DOHH2 (cell line): ENCODE data around the gene AGAP3.

ENCODE experiments used
- H3F3A ChIP-seq: fragments of 200-600 bp; sonication (generic), shearing (Covaris generic); 2 replicates; pipeline ENCODE4 v1.6.0; 2016; ENCODE audit warnings: antibody characterized with exemption, mild to moderate bottlenecking; ENCODE audit not compliant: control insufficient read depth, insufficient read depth
- H3K27ac ChIP-seq: fragments of 200-600 bp; sonication (generic); 2 replicates; pipeline ENCODE4 v1.5.1; 2014; ENCODE audit warnings: low read depth, mild to moderate bottlenecking, low read length, moderate library complexity
- H3K27me3 ChIP-seq: fragments of 200-600 bp; sonication (generic); 2 replicates; pipeline ENCODE4 v1.6.1; 2014; ENCODE audit warnings: mild to moderate bottlenecking, low read length, mixed read lengths; ENCODE audit not compliant: control insufficient read depth
- H3K36me3 ChIP-seq: fragments of 200-600 bp; sonication (generic); 2 replicates; pipeline ENCODE4 v1.6.1; 2014; ENCODE audit warnings: mild to moderate bottlenecking, low read length, moderate library complexity, mixed read lengths; ENCODE audit not compliant: control insufficient read depth
- H3K4me1 ChIP-seq: fragments of 200-600 bp; sonication (generic); 2 replicates; pipeline ENCODE4 v1.6.1; 2014; ENCODE audit warnings: mild to moderate bottlenecking, low read length, mixed read lengths; ENCODE audit not compliant: control insufficient read depth
- H3K4me2 ChIP-seq: fragments of 200-600 bp; sonication (generic); 2 replicates; pipeline ENCODE4 v1.6.0; 2014; ENCODE audit warnings: mild to moderate bottlenecking, low read length, moderate library complexity
- H3K4me3 ChIP-seq: fragments of 200-600 bp; sonication (generic); 2 replicates; pipeline ENCODE4 v1.5.1; 2014; ENCODE audit warnings: mild to moderate bottlenecking, low read length, mixed read lengths
- H3K79me2 ChIP-seq: fragments of 200-600 bp; sonication (generic); 2 replicates; pipeline ENCODE4 v1.6.1; 2014; ENCODE audit warnings: mild to moderate bottlenecking, low read length, mixed read lengths; ENCODE audit not compliant: control insufficient read depth
- H3K9me2 ChIP-seq: fragments of 200-600 bp; sonication (generic); replicated peaks from 2 replicates; pipeline ENCODE4 v1.6.1; 2014; ENCODE audit warnings: mild to moderate bottlenecking, low read length, mixed read lengths; ENCODE audit not compliant: control insufficient read depth
- H3K9me3 ChIP-seq: fragments of 200-600 bp; sonication (generic); 2 replicates; pipeline ENCODE4 v1.6.1; 2014; ENCODE audit warnings: antibody characterized with exemption, low read length, mixed read lengths; ENCODE audit not compliant: control insufficient read depth, insufficient read depth
- H4K20me1 ChIP-seq: fragments of 200-600 bp; sonication (generic); 2 replicates; pipeline ENCODE4 v1.6.0; 2014; ENCODE audit warnings: low read depth, mild to moderate bottlenecking, antibody characterized with exemption, low read length, moderate library complexity; ENCODE audit not compliant: control insufficient read depth, insufficient read depth
- CTCF ChIP-seq: fragments of 200-600 bp; sonication (generic); IDR thresholded peaks from one replicate; pipeline ENCODE4 v1.5.1; 2014; ENCODE audit warnings: antibody characterized with exemption, mild to moderate bottlenecking, low read depth, low read length; ENCODE audit not compliant: poor library complexity, severe bottlenecking
- EZH2phosphoT487 ChIP-seq: fragments of 200-600 bp; sonication (generic); IDR thresholded peaks from 2 replicates; pipeline ENCODE4 v1.6.1; 2017; ENCODE audit warnings: borderline replicate concordance, mild to moderate bottlenecking, antibody characterized with exemption, low read length, moderate library complexity, mixed read lengths

AGAP3 gene

GRCh38 chr7:151087245-151088018 is 1.2 kb downstream of the AGAP3 start:
- Histone ChIP-seq H3F3A (peaks cover 9% of the 10 kb centered on the region), H4K20me1 (peaks cover 7% of the 10 kb centered on the region), H3K9me3 (no peaks in the 10 kb centered on the region), H3K79me2 (peaks cover 8% of the 10 kb centered on the region), H3K9me2 (no peaks in the 10 kb centered on the region), H3K4me2 (peak overlapping the region; percentile 67), H3K4me1 (peaks cover 37% of the 10 kb centered on the region), H3K4me3 (peak overlapping the region; percentile 65), H3K27me3 (peaks cover 53% of the 10 kb centered on the region), H3K36me3 (peaks cover 3% of the 10 kb centered on the region; the same call in 1 of the 2 replicates), H3K27ac (no peak overlapping the region)
- peak; percentile 43 for TF ChIP-seq CTCF
- TF ChIP-seq EZH2phosphoT487: peak; percentile 58; the same call in 1 of the 2 replicates

- TF ChIP-seq EZH2phosphoT487 (peak; percentile 17), CTCF (no peak)
- peaks cover 9% of the 10 kb centered on the region for H3F3A ChIP-seq
- H3K79me2 ChIP-seq: peaks cover under 1% of the 10 kb centered on the region
- peak overlapping the region; percentile 65 for H3K4me3 ChIP-seq
- peak overlapping the region; percentile 67 for H3K4me2 ChIP-seq
- no peaks in the 10 kb centered on the region for H3K9me2 ChIP-seq
- no peak overlapping the region for H3K27ac ChIP-seq
- H3K4me1 ChIP-seq: peaks cover 35% of the 10 kb centered on the region
- H4K20me1 ChIP-seq: peaks cover 7% of the 10 kb centered on the region
- peaks cover 53% of the 10 kb centered on the region for H3K27me3 ChIP-seq
- H3K9me3 ChIP-seq: no peaks in the 10 kb centered on the region
- no peaks in the 10 kb centered on the region; the same call in 1 of the 2 replicates for H3K36me3 ChIP-seq
Measured at GRCh38 chr7:151088019-151088855, 2.0 kb downstream of the AGAP3 start.

- H4K20me1 ChIP-seq: peaks cover 7% of the 10 kb centered on the region
- no peak overlapping the region for H3K4me2 ChIP-seq
- H3K79me2 ChIP-seq: no peaks in the 10 kb centered on the region
- no peaks in the 10 kb centered on the region for H3K36me3 ChIP-seq
- H3K9me2 ChIP-seq: no peaks in the 10 kb centered on the region
- H3K9me3 ChIP-seq: no peaks in the 10 kb centered on the region
- peaks cover 29% of the 10 kb centered on the region for H3K4me1 ChIP-seq
- TF ChIP-seq CTCF (no peak), EZH2phosphoT487 (no peak)
- H3K27me3 ChIP-seq: peaks cover 53% of the 10 kb centered on the region
- H3K27ac ChIP-seq: no peak overlapping the region
- no peak overlapping the region for H3K4me3 ChIP-seq
- peaks cover 9% of the 10 kb centered on the region for H3F3A ChIP-seq
Measured at GRCh38 chr7:151088856-151089699, 2.8 kb downstream of the AGAP3 start.
